ENCODE results near the gene PCGF5.
"Not testable (repeated sequence)": the region's sequence is repeated elsewhere in the genome, so short reads cannot be mapped to it uniquely, and the experiment has no call there.

The PCGF5 gene

GRCh38 chr10:91287912-91288311, 67.4 kb downstream of the PCGF5 start:
- no peak for DNase-seq

GRCh38 chr10:91289305-91289704, 68.8 kb downstream of the PCGF5 start:
- no peak for DNase-seq

DNA sequence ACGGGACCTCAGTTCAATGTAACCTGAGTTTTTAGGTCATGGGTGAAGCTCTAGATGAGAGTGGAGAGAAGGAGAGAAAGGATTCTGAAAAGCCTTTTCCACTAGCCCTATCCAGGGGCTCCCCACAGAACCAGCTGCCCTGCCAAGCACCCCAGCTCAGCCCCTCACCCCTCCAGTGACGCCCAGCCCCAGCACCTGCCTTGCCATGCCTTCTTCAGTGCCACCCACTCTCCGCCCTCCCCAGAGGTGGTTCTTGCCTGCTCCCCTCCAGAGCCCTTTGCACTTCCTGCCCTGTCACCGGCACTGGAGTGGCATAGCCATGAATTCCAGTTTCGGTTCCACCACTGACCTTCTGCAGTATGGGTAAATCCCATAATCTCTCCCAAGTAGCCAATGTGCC, 70.1 kb downstream of the PCGF5 start:
- DNase-seq, result no peak

GRCh38 chr10:91294134-91294906, 73.9 kb downstream of the PCGF5 start:
- DNase-seq, result no peak

- DNase-seq, result no peak
Measured at GRCh38 chr10:91295346-91295745, 74.9 kb downstream of the PCGF5 start.

- no peak for DNase-seq
Measured at GRCh38 chr10:91296471-91296870, 76.0 kb downstream of the PCGF5 start.

DNA sequence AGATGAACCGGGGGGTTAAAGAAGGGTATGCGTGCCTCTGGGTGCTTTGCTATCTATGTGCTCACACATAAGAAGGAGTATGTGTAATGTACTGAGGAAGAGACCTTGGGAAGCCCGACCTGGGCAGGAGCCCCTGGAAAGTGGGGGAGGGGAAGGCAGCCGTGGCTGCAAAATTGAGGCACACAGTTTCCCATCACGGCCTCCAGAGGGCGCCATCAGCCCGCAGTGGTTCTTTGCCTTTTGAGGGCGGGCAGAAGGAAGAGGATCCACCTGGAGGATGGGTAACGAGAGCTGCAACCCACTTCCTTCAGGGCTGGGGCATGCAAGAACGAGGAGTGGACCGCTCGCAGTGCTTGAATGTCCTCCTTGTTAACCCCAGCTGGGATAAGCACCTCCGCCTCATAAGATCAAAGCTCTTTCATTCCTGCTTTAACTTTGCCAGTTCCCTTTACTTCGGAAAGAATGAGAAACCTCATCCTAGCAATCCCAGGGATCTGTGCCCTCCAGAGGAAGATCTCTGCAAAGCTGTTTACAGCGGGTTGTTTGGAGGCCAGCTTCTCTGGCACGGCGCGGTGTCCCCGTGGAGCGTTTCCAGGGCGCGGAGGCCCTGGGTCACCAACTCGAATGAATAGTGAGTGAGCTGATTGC, 77.9 kb downstream of the PCGF5 start:
- DNase-seq, result peak; percentile 64 to 66

DNA sequence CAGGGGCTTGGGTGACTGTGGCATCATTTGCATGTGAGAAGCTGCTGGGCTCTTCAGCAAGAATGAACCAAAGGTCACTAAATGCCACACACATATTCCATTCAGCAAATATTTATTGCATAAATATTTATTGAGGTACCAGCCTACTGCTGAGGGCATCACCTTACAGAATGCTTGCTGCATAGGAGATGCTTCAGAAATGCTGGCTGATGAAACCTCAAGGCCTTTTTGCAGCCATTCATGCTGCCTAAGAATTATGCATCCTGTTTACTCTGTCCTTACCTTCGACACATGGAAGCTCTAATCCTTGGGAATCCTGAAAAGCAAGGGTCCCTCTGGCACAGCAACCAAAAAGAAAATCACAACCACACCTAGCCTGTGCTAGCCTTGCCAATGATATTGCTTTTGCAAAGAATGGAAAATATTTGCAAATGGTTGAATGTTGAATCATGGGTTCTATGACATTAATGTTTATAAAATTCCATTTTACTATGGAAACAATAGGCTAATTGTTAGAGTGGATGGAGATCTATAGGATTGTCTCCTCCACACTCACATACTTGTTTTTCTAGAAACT, 79.6 kb downstream of the PCGF5 start:
- DNase-seq, result no peak

- DNase-seq, result not testable (repeated sequence)
Measured at GRCh38 chr10:91302946-91303345, 82.5 kb downstream of the PCGF5 start.

DNA sequence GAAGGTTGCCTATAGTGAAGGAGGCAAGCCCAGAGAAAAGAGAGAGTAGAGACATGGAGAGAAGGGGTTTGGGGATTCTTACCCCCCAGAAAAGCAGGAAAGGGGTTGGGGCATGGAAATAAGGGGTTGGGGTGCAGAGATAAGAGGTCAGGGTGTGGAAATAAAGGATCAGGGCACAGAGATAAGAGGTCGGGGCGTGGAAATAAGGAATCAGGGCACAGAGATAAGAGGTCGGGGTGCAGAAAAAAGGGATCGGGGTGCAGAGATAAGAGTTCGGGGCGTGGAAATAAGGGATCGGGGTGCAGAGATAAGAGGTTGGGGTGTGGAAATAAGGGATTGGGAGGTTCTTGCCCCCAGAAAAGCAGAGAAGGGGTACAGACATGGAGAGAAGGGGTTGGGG, 85.5 kb downstream of the PCGF5 start:
- DNase-seq, result not testable (repeated sequence)

DNA sequence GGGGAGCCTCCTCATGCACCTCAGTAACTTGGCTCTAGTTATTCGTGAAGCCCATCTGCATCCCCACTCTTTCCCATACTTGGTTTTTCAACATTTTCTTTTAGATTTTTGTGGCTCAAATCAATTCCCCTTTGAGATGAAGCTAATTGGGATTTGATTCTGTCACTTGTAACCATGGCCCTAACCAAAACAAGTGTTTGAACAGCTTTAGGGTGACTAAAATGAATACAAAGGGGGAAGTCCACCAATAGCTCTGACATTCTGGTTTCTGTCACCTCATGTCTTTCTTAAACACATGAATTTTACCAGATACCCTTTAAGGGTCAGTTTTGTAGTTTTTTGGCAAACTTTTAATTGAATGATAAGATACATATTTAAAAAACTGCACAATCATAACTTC, 87.0 kb downstream of the PCGF5 start:
- no peak for DNase-seq

DNA sequence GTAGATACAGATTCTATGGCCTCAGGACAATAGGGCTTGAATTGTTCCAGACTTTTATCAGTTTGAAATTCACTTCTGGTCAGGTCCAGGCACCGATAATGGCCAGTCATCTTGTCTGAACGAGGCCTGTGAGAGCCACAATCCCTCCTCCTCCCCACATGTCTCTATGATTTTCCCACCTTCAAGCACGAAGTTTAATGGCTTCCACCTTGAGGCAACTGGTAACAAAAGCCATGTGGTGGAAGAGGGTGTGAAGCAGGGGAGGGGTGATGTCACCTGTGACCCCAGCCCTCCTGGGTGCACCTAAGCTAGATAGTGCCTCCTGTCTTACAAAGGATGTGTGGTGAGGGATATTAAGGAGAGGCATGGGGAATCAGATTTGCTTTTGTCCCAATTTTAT, 89.2 kb downstream of the PCGF5 start:
- no peak for DNase-seq

DNA sequence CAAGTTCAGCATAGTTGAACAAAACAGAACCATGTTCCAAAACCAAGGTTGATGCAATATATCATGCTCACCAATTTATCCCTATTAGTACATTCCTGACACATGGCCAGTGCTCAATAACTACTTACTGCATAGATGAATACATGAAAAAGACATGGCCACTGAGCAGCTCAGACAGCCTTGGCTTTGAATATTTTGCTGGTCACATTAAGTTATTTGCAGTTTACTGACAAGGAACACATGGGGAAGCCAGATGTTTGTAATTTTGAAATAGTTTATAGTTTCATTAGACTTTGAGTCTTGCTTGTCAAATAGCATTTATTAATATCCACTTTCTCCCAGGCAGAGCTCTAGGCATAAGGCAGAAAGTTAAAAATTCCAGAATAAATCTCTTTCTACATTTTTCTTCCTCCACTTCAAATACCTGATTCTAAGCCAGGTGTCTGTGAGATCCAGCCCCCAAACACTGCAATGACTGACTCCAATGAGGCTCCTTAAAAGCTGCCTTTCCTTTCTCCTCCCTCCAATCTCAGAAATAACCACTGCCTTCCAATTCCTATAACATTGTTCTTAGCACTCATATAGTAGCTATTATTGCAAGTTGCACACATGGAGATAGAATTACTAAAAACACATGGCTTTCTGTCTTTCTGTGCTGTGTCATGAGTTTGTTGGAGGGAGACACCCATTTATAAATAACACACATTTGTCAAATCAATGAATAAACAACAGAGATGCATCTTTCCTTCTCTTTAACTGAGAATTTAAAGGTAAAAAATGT, 91.3 kb downstream of the PCGF5 start:
- DNase-seq, result no peak

- DNase-seq, result no peak
Measured at GRCh38 chr10:91312382-91312733, 91.9 kb downstream of the PCGF5 start.

- DNase-seq, result no peak
Measured at GRCh38 chr10:91313796-91314485, 93.5 kb downstream of the PCGF5 start.

DNA sequence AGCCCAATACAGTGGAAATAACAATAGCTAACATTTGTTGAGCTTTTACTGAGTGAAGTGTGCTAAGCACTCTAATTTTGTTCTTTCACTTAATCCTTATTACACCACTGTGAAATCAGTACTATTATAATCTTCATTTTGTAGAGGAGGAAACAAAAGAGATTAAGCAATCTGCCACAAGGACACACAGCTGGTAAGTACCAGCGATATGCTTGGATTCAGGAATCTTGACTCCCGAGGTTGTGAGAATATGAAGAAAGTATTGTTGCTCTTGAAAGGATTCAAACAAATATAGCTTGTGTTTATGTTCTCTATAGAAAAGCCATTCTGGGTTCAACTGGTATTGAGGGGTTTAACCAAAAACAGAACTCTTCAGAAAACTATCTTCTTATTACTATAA, 96.0 kb downstream of the PCGF5 start:
- DNase-seq, result no peak

- no peak for DNase-seq
Measured at GRCh38 chr10:91317541-91317940, 97.1 kb downstream of the PCGF5 start.

- DNase-seq, result no peak
Measured at GRCh38 chr10:91319336-91319735, 98.9 kb downstream of the PCGF5 start.

DNA sequence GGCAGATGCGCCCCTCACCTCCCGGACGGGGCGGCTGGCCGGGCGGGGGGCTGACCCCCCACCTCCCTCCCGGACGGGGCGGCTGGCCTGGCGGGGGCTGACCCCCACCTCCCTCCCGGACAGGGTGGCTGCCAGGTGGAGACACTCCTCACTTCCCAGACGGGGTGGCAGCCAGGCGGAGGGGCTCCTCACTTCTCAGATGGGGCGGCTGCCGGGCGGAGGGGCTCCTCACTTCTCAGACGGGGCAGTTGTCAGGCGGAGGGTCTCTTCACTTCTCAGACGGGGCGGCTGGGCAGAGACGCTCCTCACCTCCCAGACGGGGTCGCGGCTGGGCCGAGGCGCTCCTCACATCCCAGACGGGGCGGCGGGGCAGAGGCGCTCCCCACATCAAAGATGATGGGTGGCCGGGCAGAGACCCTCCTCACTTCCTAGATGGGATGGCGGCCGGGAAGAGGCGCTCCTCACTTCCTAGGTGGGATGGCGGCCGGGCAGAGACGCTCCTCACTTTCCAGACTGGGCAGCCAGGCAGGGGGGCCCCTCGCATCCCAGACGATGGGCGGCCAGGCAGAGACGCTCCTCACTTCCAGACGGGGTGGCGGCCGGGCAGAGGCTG, 102.9 kb downstream of the PCGF5 start:
- DNase-seq, result not testable (repeated sequence)

DNA sequence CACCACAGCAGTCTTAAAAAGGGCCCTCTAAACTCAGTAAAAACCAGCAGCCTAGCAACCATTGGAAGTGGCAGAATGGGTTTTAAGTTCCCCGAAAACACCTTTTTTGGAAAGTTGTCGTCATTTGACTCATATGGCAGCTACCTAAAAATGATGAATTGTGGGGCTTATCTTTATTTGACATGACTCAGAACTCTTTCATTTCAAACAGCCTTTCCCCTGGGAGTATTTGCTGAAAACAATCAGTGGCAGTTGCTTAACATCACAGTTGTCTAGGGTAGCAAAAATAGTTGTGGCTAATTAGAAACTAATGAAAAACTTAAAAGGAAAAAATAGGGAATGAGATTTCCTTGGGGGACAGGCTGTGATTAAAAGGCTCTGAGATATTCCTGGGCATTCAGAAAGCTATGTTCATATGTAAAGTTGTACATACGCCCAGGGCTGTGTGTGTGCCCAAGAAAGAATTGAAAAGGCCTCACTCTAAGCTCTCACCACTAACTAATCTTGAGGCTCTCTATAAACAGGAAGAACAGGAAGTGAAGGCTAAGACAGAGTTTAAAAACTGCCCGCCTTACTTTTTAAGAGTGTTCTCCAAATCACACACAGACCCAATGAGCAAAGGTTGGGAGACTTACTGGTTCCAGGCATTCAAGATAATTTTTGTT, 108.0 kb downstream of the PCGF5 start:
- no peak for DNase-seq
